ENCODE measurements around the gene SETX.
"Not testable (repeated sequence)": the region's sequence is repeated elsewhere in the genome, so short reads cannot be mapped to it uniquely, and the experiment has no call there.

The SETX gene

GRCh38 chr9:132283863-132284262 is 70.9 kb downstream of the SETX start:
- no peak for DNase-seq

GRCh38 chr9:132283165-132283564 is 71.6 kb downstream of the SETX start:
- DNase-seq: no peak

- no peak for DNase-seq
Observed at GRCh38 chr9:132274861-132275260, 79.9 kb downstream of the SETX start.

- not testable (repeated sequence) for DNase-seq
Observed at GRCh38 chr9:132269704-132270516, 84.9 kb downstream of the SETX start.

- peak in 3 of 4 experiments; percentile 47 to 69 (median 54) for DNase-seq
Observed at GRCh38 chr9:132268725-132269352, 85.9 kb downstream of the SETX start.

GRCh38 chr9:132267660-132268059 is 87.1 kb downstream of the SETX start:
- no peak for DNase-seq

GRCh38 chr9:132266017-132266416 is 88.8 kb downstream of the SETX start:
- no peak for DNase-seq

GRCh38 chr9:132260846-132261245 is 93.9 kb downstream of the SETX start:
- DNase-seq: no peak

GRCh38 chr9:132250324-132251262 is 104.2 kb downstream of the SETX start:
- DNase-seq: no peak

GRCh38 chr9:132249690-132250089 is 105.1 kb downstream of the SETX start:
- no peak for DNase-seq

GRCh38 chr9:132249123-132249522 is 105.7 kb downstream of the SETX start:
- DNase-seq: no peak

- no peak for DNase-seq
Observed at GRCh38 chr9:132247942-132248341, 106.8 kb downstream of the SETX start.

GRCh38 chr9:132245465-132245864 is 109.3 kb downstream of the SETX start:
- no peak for DNase-seq

- DNase-seq: no peak
Observed at GRCh38 chr9:132244582-132245455, 110.0 kb downstream of the SETX start.

GRCh38 chr9:132243156-132244074 is 111.4 kb downstream of the SETX start:
- DNase-seq: no peak

- no peak for DNase-seq
Observed at GRCh38 chr9:132242621-132243155, 112.1 kb downstream of the SETX start.

- peak in 2 of 4 experiments; percentile 27 to 39 for DNase-seq
Observed at GRCh38 chr9:132241840-132242620, 112.8 kb downstream of the SETX start.

- DNase-seq: no peak
Observed at GRCh38 chr9:132241483-132241839, 113.3 kb downstream of the SETX start.

GRCh38 chr9:132240841-132241482 is 113.8 kb downstream of the SETX start:
- peak; percentile 92 to 100 (median 99) for DNase-seq

Measured in activated naive CD4-positive, alpha-beta T cell (primary cell).